ENCODE results near the gene NFKBIA.
A peak's percentile ranks its signal among the peaks of the same experiment; 100 is the strongest.
"Not testable (repeated sequence)": the region's sequence is repeated elsewhere in the genome, so short reads cannot be mapped to it uniquely, and the experiment has no call there.

The NFKBIA gene

DNA sequence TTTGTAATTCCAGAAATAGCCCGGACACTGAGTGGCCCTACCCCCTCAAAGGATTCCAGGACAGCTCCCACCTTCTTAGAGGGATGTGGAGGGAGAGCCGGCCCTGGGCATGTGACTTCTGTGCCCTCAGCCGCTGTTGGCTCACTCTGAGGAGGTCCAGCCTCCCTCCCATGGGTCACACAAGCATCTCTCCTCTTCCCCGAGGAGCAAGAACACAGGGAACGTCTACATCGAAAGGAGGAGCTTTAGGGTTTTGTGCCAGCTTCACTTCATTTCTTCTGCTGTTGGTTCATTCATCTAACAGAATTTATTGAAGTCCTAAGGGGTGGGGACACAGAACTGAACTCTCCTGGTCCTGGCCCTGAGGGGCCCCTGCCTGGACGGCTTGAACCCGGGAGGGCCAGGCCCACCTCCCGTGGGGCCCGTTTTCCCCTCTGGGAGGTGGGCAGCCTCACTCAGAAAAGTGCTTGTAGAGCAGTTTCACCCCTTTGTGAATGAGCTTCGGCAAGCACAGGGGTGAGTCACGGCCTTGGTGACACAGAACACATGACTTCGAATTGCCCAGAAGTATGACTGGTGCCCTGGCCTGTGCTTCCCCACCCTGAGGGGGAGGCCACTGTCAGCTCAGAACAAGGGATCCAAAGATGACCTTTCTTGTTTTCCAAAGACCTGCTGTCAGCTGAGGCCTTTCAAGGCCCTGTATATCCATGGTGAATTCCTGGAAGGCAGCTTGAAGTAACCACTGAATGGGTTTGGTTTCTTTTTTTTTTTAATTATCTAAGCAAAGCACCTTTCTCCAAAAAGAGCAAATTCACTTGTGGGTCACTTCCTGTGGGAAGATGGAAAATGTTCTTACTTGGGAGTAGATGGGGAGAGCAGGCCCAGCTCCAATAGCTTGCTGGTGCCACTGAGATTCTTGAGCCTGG lies 39.2 kb downstream of the NFKBIA start:
- DNase-seq = peak; percentile 84

DNA sequence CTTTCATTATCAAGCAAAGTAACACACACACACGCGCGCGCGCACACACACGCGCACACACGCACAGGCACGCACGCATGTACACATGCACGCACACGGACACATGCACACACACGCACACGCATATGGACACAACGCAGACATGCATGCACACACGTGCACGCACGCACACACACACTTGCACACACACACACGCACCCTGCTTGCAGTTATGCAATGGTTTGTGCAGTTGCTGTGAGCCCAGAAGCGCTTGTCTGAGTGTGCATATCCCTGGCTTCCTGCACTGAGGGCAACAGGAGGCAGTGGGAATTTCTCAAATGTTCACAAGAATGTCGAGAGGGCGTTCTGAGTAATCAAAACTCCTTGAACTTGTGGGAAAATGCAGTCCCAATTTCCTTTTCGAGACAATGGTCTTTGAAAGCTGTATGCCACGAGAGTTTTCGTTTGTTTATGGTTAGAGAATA lies 41.6 kb downstream of the NFKBIA start:
- DNase-seq = no peak

DNA sequence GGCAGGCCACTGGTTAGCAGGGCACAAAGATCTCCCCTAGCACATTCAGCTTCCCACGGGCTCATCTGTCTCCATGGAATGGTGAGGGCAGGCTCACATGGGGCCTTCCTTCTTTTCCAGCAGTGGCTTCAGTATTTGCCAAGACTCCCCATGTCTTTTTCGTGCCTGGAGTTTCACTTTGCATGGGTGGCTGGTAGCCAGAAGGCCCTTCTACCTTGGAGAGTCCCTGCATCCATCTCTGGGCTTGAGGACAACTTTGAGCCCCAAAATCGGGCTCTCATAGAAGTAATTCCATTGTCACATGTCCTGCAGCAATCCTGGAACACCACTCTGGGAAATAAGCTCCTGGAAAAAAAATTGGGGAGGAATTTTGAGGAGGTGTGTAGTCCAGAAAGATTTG lies 42.1 kb downstream of the NFKBIA start:
- no peak for DNase-seq

DNA sequence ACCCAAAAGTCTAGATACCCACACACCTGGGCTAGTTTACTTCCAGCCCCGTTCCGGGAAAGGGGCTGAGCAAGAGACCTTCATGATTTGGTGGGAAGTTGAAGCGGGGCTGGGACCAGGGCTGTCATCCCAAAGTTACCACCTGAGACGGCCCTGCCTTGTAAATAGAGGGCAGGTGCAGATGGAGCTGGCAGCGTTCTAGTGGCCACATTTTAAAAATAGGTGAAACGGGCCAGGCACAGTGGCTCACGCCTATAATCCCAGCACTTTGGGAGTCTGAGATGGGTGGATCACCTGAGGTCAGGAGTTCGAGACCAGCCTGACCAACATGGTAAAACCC lies 43.4 kb downstream of the NFKBIA start:
- DNase-seq = no peak

DNA sequence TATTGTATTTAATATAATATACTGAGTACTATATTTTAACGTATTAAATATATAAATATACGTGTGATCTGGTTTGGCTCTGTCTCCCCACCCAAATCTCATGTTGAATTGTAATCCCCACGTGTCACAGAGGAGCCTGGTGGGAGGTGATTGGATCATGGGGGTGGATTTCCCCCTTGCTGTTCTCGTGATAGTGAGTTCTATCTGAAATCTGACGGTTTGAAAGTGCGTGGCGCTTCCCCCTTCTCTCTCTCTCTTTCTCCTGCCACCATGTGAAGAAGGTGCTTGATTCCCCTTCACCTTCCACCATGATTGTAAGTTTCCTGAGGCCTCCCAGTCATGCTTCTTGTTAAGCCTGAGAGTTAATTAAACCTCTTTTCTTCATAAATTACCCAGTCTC lies 44.9 kb downstream of the NFKBIA start:
- not testable (repeated sequence) for DNase-seq

DNA sequence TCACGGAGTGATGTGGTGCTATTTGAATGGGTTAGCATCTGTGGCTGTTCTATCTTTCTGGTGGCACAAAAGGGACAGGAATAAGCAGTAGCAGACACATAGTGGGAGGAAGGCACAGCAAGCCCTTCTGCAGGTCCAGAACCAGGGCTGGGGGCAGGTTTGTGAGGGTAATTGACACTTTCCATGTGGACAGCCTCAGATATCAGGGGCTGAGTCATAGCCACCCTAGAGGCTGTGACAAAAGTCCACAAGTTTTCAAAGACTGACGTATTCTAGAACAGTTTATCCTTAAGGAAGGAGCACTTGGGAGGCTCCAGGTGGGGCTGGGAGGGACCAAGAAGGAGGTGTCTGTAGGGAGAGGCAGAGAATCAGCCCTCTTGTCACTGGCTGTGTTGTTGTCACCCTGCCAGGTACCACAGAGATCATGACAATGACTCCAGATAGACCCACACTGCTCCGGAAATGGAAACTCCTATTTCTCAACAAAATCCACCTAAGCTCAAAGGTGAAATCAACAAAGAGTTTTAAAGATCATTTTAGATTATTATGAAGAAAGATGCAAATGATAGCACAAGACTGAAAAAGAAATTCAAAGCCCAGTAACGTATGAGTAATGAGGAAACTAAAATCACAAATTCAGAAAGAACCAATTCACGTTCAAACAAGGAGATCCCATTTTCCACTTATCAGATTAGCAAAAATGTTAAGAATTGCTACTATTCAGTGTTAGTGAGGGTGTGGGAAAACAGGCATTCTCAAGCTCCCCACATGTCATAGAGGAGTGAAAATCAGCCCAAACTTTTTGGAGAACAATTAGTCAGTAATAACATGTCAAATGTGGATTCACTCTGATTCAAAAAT lies 48.3 kb downstream of the NFKBIA start:
- DNase-seq = peak; percentile 69

DNA sequence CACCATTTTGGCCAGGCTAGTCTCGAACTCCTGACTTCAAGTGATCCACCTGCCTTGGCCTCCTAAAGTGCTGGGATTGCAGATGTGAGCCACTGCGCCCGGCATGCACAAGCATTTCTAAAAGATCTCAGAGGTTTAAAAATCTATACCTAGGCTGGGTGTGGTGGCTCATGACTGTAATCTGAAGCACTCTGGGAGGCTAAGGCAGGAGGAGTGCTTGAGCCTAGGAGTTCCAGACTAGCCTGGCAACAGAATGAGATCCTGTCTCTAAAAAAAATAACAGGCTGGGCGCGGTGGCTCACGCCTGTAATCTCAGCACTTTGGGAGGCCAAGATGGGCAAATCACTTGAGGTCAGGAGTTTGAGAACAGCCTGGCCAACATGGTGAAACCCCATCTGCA lies 49.3 kb downstream of the NFKBIA start:
- not testable (repeated sequence) for DNase-seq

DNA sequence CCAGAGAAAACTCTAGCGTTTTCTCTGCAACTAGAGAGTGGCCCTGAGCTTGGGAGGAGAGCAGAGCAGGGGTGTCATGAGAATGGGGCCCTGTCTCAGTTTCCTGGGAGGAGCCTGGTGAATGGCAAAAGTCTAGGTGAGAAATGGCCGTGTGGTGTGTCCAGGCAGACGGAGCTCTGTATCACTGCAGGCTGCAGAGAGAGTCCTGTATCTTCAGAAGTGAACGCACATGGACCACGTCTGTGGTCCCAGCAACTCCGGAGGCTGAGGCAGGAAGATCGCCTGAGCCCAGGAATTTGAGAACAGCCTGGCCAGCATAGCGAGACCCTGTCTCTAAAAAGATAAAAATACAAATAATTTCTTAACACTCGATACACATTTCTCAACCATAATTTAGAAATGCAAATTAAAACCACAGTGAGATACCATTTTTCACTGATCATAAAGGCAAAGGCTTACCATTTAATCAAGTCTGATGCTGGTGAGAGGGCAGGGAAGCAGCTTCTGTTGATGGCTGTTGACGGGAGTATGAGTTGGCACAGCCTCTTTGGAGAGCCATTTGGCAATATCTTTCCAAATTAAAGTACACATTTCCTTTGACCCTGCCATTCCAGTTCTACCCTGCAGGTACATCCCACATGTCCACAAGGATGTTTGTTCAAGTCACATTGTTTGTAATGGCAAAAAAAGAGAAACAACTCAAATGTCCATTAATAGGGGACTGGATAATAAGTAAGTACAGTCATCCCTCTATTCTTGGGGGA lies 51.0 kb downstream of the NFKBIA start:
- no peak for DNase-seq

DNA sequence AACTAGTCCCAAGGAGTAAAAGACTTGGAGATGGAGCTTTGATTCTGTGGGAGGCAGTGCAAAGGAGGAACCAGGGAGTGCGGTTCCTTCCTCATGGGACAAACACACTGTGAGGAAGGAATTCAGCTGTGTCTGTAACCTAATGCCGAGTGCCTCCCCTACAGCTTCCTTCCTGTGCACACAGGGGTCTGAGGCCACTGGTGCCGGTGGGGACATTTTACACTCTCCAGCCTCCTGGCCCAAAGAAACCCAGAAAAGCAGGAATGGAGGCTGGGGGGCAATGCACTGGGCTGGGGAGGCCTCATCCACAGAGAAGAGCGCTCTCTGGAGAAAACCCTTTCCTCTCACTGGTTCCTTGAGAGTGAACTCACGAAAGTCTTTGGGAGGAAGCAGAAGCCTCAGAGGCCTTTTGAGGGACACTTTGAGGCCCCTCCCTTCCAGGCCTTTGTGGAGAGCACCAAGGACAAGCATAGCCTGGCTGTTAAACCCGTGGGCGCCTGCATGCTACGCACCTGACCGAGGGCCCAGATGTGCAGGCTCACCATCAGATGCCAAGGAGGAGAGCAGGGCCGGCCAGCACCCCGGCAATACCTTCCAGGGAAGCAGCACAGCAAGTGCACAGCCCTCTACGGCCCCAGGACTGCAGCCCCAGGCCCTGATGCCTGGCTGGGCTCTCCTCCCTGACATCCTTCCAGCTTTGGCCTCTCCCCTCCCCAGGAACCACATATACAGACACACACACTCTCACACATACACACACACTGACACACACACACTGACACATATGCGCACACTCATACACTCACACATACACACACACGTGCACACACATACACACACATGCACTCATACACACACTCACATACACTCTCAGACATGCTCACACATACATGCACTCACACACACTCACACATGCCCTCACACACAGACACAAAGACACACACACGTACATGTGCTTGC lies 52.0 kb downstream of the NFKBIA start:
- no peak for DNase-seq

DNA sequence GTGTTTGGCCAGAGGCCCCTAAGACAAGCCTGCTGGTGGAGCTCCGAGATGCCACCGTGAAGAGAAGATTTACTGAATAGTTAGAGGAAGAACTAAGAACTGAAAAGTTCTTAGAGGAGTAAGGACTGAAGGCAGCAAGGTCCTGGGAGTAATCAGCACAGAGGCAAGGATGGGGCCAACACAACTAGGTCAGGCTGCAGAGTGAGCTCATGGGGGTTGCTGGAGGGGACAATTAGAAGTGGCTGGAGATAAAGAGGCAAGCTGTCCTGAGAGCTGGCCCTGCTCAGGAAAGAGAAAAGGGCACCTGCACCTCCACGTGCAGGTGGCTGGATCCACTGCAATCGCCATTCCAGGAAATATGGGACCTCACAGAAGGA lies 52.7 kb downstream of the NFKBIA start:
- DNase-seq = no peak

All from activated CD8-positive, alpha-beta memory T cell treated with anti-CD3 and anti-CD28 coated beads, Interleukin-2, amount 50 U/mL, for 48 hours (primary cell).